ENCODE measurements around the gene PDCL3. TPM values are rescaled to one million over a fixed set of nuclear protein-coding genes. Genes with fewer than 3 reads are reported as not detected.

Gene PDCL3
- polyA plus RNA-seq, 1 donor (not counting 4 experiments of a cell fraction or from before 2014, with no cell fraction given), result 42.2 TPM

DNA sequence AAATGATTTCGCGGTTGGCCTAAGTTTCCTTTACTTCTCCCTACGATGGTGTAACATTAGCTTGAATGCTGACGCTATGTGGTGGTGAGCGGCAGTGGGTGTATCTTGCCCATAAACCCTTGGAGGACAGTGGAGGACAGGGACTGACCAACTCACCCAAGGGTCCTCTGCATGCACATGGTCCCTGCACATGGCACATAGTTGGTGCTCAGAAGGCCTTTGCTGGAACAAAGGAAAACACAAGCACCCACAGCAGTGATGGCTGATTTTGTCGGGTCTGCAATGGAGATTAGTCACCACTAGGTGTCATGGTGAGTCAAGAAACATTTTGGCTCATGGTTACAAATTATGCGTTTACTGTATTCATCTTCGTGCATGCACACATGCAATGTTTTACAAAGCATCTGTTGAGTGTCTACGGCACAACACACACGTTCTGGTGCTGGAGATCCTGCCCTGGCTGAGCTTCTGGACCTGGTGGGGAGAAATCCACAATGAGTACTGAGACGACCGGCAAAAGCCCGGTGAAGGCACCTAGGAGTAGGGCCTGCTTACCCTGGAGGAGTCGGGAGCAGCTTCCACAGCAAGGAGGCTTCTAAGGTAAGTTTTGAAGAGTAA lies 44.0 kb downstream of the PDCL3 start:
- DNase-seq (ENCODE audit: low read depth, low spot score) (no peak), FAIRE-seq (peak; percentile 88)
- Histone ChIP-seq H3K36me3 (ENCODE audit: control insufficient read depth in 2 of 2, extremely low read depth in 1 of 2, insufficient read depth in 2 of 2, low read length in 2 of 2) (no peaks in the 10 kb centered on the region), H3K9me1 (ENCODE audit: control insufficient read depth, extremely low read depth, insufficient read depth, low read length) (no peaks in the 10 kb centered on the region), H3K4me3 (ENCODE audit: control insufficient read depth in 2 of 3, extremely low read depth in 1 of 3, insufficient read depth in 2 of 3, low read depth in 1 of 3, low read length in 3 of 3) (no peak overlapping the region), H3K9me3 (ENCODE audit: control insufficient read depth, low read depth, low read length) (no peaks in the 10 kb centered on the region), H3K27ac (ENCODE audit: control insufficient read depth, insufficient read depth, low read length) (no peak overlapping the region), H4K20me1 (ENCODE audit: control insufficient read depth, extremely low read depth, insufficient read depth, low read length) (no peaks in the 10 kb centered on the region), H3K27me3 (ENCODE audit: control insufficient read depth, extremely low read depth, insufficient read depth, low read length) (no peaks in the 10 kb centered on the region), H3K4me1 (ENCODE audit: control insufficient read depth, extremely low read depth, insufficient read depth, low read length) (no peaks in the 10 kb centered on the region), H3K4me2 (ENCODE audit: control insufficient read depth, extremely low read depth, insufficient read depth, low read depth, low read length) (no peak overlapping the region), H2AFZ (ENCODE audit: control insufficient read depth, low read length) (no peak overlapping the region), H3K9ac (ENCODE audit: control insufficient read depth, extremely low read depth, insufficient read depth, low read length) (no peak overlapping the region), H3K79me2 (ENCODE audit: control insufficient read depth, insufficient read depth, low read length) (no peaks in the 10 kb centered on the region)
- TF ChIP-seq, protein P1, sequence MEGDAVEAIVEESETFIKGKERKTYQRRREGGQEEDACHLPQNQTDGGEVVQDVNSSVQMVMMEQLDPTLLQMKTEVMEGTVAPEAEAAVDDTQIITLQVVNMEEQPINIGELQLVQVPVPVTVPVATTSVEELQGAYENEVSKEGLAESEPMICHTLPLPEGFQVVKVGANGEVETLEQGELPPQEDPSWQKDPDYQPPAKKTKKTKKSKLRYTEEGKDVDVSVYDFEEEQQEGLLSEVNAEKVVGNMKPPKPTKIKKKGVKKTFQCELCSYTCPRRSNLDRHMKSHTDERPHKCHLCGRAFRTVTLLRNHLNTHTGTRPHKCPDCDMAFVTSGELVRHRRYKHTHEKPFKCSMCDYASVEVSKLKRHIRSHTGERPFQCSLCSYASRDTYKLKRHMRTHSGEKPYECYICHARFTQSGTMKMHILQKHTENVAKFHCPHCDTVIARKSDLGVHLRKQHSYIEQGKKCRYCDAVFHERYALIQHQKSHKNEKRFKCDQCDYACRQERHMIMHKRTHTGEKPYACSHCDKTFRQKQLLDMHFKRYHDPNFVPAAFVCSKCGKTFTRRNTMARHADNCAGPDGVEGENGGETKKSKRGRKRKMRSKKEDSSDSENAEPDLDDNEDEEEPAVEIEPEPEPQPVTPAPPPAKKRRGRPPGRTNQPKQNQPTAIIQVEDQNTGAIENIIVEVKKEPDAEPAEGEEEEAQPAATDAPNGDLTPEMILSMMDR (optimal IDR thresholded peaks at IDR 0.05 in 1 of 3, IDR thresholded peaks at IDR 0.05 in 1 of 3, conservative IDR thresholded peaks at IDR 0.05 in 1 of 3; ENCODE audit: extremely low read depth in 1 of 3, insufficient read depth in 2 of 3, low read length in 3 of 3), result peak; percentile 78 to 89 (median 85)
- no peak for TF ChIP-seq EZH2 (IDR thresholded peaks at IDR 0.05; ENCODE audit: low read length)
- dilution Hi-C loops (cut with MboI; ENCODE audit: extremely low pct_ligation_motif_present, low sequenced_read_pairs), result no loop called here

DNA sequence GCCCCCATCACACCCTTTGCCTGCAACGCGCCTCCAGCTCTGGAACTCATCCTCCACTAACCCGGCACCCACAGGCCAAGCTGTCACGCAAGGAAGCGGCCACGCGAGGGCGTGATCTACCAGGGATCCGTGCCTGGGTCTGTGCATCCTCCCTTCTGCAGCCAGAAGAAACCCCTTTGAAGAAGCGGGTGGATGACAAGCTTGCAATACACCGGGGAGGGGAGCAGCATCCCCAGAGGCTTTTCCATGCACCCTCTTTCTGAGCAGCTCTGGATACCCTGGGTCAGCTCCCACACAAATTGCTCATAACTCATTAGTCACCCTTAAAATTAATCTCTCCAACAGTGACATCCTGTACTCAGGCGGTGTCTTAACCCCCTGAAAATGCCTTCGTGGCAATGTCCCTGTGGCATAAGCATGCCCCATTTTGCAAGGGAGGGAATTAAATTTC lies 47.6 kb downstream of the PDCL3 start:
- dilution Hi-C loops (cut with MboI; ENCODE audit: extremely low pct_ligation_motif_present, low sequenced_read_pairs), result no loop called here
- no peak overlapping the region for H2AFZ ChIP-seq (ENCODE audit: control insufficient read depth, low read length)
- H3K4me1 ChIP-seq (ENCODE audit: control insufficient read depth, extremely low read depth, insufficient read depth, low read length), result no peaks in the 10 kb centered on the region
- TF ChIP-seq EZH2 (IDR thresholded peaks at IDR 0.05; ENCODE audit: low read length), result no peak
- TF ChIP-seq, protein P1 (optimal IDR thresholded peaks at IDR 0.05 in 1 of 3, IDR thresholded peaks at IDR 0.05 in 1 of 3, conservative IDR thresholded peaks at IDR 0.05 in 1 of 3; ENCODE audit: extremely low read depth in 1 of 3, insufficient read depth in 2 of 3, low read length in 3 of 3), result peak; percentile 72 to 95 (median 85)
- H3K36me3 ChIP-seq (ENCODE audit: control insufficient read depth in 2 of 2, extremely low read depth in 1 of 2, insufficient read depth in 2 of 2, low read length in 2 of 2), result no peaks in the 10 kb centered on the region
- H3K9me1 ChIP-seq (ENCODE audit: control insufficient read depth, extremely low read depth, insufficient read depth, low read length), result no peaks in the 10 kb centered on the region
- H3K4me3 ChIP-seq (ENCODE audit: control insufficient read depth in 2 of 3, extremely low read depth in 1 of 3, insufficient read depth in 2 of 3, low read depth in 1 of 3, low read length in 3 of 3), result no peak overlapping the region
- H3K9ac ChIP-seq (ENCODE audit: control insufficient read depth, extremely low read depth, insufficient read depth, low read length), result no peak overlapping the region
- FAIRE-seq, result no peak
- no peak overlapping the region for H3K4me2 ChIP-seq (ENCODE audit: control insufficient read depth, extremely low read depth, insufficient read depth, low read depth, low read length)
- no peak for DNase-seq (ENCODE audit: low read depth, low spot score)
- no peaks in the 10 kb centered on the region for H3K27me3 ChIP-seq (ENCODE audit: control insufficient read depth, extremely low read depth, insufficient read depth, low read length)
- H4K20me1 ChIP-seq (ENCODE audit: control insufficient read depth, extremely low read depth, insufficient read depth, low read length), result no peaks in the 10 kb centered on the region
- no peaks in the 10 kb centered on the region for H3K9me3 ChIP-seq (ENCODE audit: control insufficient read depth, low read depth, low read length)
- no peak overlapping the region for H3K27ac ChIP-seq (ENCODE audit: control insufficient read depth, insufficient read depth, low read length)
- no peaks in the 10 kb centered on the region for H3K79me2 ChIP-seq (ENCODE audit: control insufficient read depth, insufficient read depth, low read length)

Measured in keratinocyte (primary cell).